HEK293 (cell line): ENCODE data around the gene H3-3A.

Experiments
- CTCF ChIA-PET: fragments of 350-600 bp; formaldehyde crosslinking; extraction: SDS; loops from one replicate; lab custom pipeline; 2021; ENCODE audit warnings: antibody characterized with exemption; lab: Yijun Ruan, JAX
- POLR2A ChIA-PET: fragments of 300-600 bp; formaldehyde crosslinking; extraction: SDS; loops from one replicate; lab custom pipeline; 2020; ENCODE audit warnings: antibody characterized with exemption, inconsistent platforms; lab: Yijun Ruan, JAX
- H3K27ac ChIP-seq: fragments of 200-500 bp; sonication (Bioruptor generic); 2 replicates; pipeline ENCODE4 v1.5.1; 2014; ENCODE audit warnings: low read depth, low read length, control low read depth, inconsistent platforms; ENCODE audit errors: extremely low read depth
- H3K36me3 ChIP-seq, 2 experiments: fragments of 200-500 bp in 1 of 2; sonication (Bioruptor generic) in 1 of 2; 1 replicate in 1 of 2; 2 replicates in 1 of 2; pipeline ENCODE4 v1.5.1; 2014 to 2017; ENCODE audit warnings: inconsistent platforms in 2 of 2, low read length in 2 of 2; ENCODE audit not compliant: control insufficient read depth in 2 of 2, insufficient read depth in 1 of 2
- H3K4me1 ChIP-seq: fragments of 200-500 bp; sonication (Bioruptor generic); 2 replicates; pipeline ENCODE4 v1.5.1; 2014; ENCODE audit warnings: mild to moderate bottlenecking, low read length, inconsistent platforms; ENCODE audit not compliant: control insufficient read depth, insufficient read depth
- H3K4me3 ChIP-seq: 2 replicates; pipeline ENCODE4 v1.5.1; 2011; ENCODE audit warnings: low read depth, mild to moderate bottlenecking, control low read depth, low read length, moderate library complexity
- H3K9me3 ChIP-seq: fragments of 200-500 bp; sonication (Bioruptor generic); 2 replicates; pipeline ENCODE4 v1.5.1; 2014; ENCODE audit warnings: low read depth, low read length, inconsistent platforms; ENCODE audit not compliant: control insufficient read depth, insufficient read depth
- AEBP2 ChIP-seq: fragments of 450-650 bp; formaldehyde crosslinking; IDR thresholded peaks from 2 replicates; pipeline ENCODE4 v1.5.1; 2016; ENCODE audit warnings: missing biosample characterization, missing genetic modification characterization, borderline replicate concordance
- GLIS1 ChIP-seq: fragments of 450-650 bp; formaldehyde crosslinking; IDR thresholded peaks from 2 replicates; pipeline ENCODE4 v1.5.1; 2016; ENCODE audit warnings: missing biosample characterization, missing genetic modification characterization
- PATZ1 ChIP-seq: fragments of 450-650 bp; formaldehyde crosslinking; IDR thresholded peaks from 2 replicates; pipeline ENCODE4 v1.5.1; 2016; ENCODE audit warnings: missing biosample characterization, missing genetic modification characterization
- PBX3 ChIP-seq: sonication (generic); formaldehyde crosslinking; IDR thresholded peaks from 2 replicates; pipeline ENCODE4 v1.8.1; 2022; ENCODE audit warnings: mild to moderate bottlenecking, moderate library complexity, missing genetic modification reagents
- PRDM2 ChIP-seq: fragments of 450-650 bp; formaldehyde crosslinking; IDR thresholded peaks from 2 replicates; pipeline ENCODE4 v1.5.1; 2016; ENCODE audit warnings: missing biosample characterization, missing genetic modification characterization, borderline replicate concordance
- PRDM6 ChIP-seq: fragments of 450-650 bp; formaldehyde crosslinking; IDR thresholded peaks from 2 replicates; pipeline ENCODE4 v1.5.1; 2017; ENCODE audit warnings: missing biosample characterization, missing genetic modification characterization
- SCRT2 ChIP-seq: fragments of 450-650 bp; formaldehyde crosslinking; IDR thresholded peaks from 2 replicates; pipeline ENCODE4 v1.5.1; 2016; ENCODE audit warnings: missing biosample characterization, missing genetic modification characterization
- ZBTB17 ChIP-seq: fragments of 450-650 bp; formaldehyde crosslinking; IDR thresholded peaks from 2 replicates; pipeline ENCODE4 v1.5.1; 2016; ENCODE audit warnings: missing biosample characterization, missing genetic modification characterization
- ZNF114 ChIP-seq: fragments of 450-650 bp; formaldehyde crosslinking; IDR thresholded peaks from 2 replicates; pipeline ENCODE4 v1.5.0; 2017; ENCODE audit warnings: missing biosample characterization, missing genetic modification characterization
- ZNF223 ChIP-seq: fragments of 450-650 bp; formaldehyde crosslinking; IDR thresholded peaks from 2 replicates; pipeline ENCODE4 v1.5.1; 2016; ENCODE audit warnings: missing biosample characterization, missing genetic modification characterization
- ZNF341 ChIP-seq: fragments of 450-650 bp; formaldehyde crosslinking; IDR thresholded peaks from 2 replicates; pipeline ENCODE4; 2016; ENCODE audit warnings: low read depth, missing biosample characterization, missing genetic modification characterization
- ZNF362 ChIP-seq: fragments of 450-650 bp; formaldehyde crosslinking; IDR thresholded peaks from 2 replicates; pipeline ENCODE4 v1.5.1; 2016; ENCODE audit warnings: missing biosample characterization, missing genetic modification characterization
- ZNF513 ChIP-seq: fragments of 450-650 bp; IDR thresholded peaks from 2 replicates; pipeline ENCODE4 v1.5.1; 2018; ENCODE audit warnings: missing biosample characterization, missing genetic modification characterization
- ZNF548 ChIP-seq: fragments of 450-650 bp; formaldehyde crosslinking; IDR thresholded peaks from 2 replicates; pipeline ENCODE4 v1.5.1; 2016; ENCODE audit warnings: missing biosample characterization, missing genetic modification characterization
- ZNF549 ChIP-seq: fragments of 450-650 bp; IDR thresholded peaks from 2 replicates; pipeline ENCODE4 v1.5.1; 2018; ENCODE audit warnings: missing biosample characterization, missing genetic modification characterization, mild to moderate bottlenecking, inconsistent platforms, moderate library complexity
- ZNF585B ChIP-seq: fragments of 450-650 bp; formaldehyde crosslinking; IDR thresholded peaks from 2 replicates; pipeline ENCODE4 v1.5.1; 2016; ENCODE audit warnings: missing biosample characterization, missing genetic modification characterization
- ZNF660 ChIP-seq: fragments of 450-650 bp; IDR thresholded peaks from 2 replicates; pipeline ENCODE4 v1.5.1; 2018; ENCODE audit warnings: missing biosample characterization, mild to moderate bottlenecking, missing genetic modification characterization
- ZNF701 ChIP-seq: fragments of 450-650 bp; formaldehyde crosslinking; IDR thresholded peaks from 2 replicates; pipeline ENCODE4 v1.5.1; 2016; ENCODE audit warnings: missing biosample characterization, missing genetic modification characterization
- ZNF747 ChIP-seq: fragments of 450-650 bp; formaldehyde crosslinking; IDR thresholded peaks from 2 replicates; pipeline ENCODE4 v1.5.1; 2016; ENCODE audit warnings: missing biosample characterization, missing genetic modification characterization
- ZSCAN30 ChIP-seq: fragments of 450-650 bp; IDR thresholded peaks from 2 replicates; pipeline ENCODE4 v1.5.1; 2018; ENCODE audit warnings: missing biosample characterization, mild to moderate bottlenecking, missing genetic modification characterization, moderate library complexity

Gene H3-3A

GRCh38 chr1:226093621-226094020 is 31.1 kb downstream of the H3-3A start:
- H3K27ac ChIP-seq, result no peak overlapping the region
- H3K36me3 ChIP-seq, result peaks cover 0 to 6% of the 10 kb centered on the region in 2 experiments; a peak in 1 of 3 replicates
- H3K9me3 ChIP-seq, result no peaks in the 10 kb centered on the region
- ChIA-PET POLR2A (interaction anchor here (0.6 to 1.6 kb wide), 3 partner anchors 29 to 94 kb away, joined by 3 to 8 read pairs (median 4); partner anchors contain the start of gene SDE2), CTCF (interaction anchor here (0.6 to 3.6 kb wide), 8 partner anchors 10 to 1366 kb away, joined by 3 to 17 read pairs (median 3); no protein-coding TSS in a partner anchor)
- TF ChIP-seq ZNF660 (tag by site-specific recombination) (no peak), ZNF701 (tag by site-specific recombination) (no peak), ZNF548 (tag by site-specific recombination) (no peak), PATZ1 (tag by site-specific recombination) (no peak), ZNF747 (tag by site-specific recombination) (no peak), ZSCAN30 (tag by site-specific recombination) (no peak), AEBP2 (tag by site-specific recombination) (no peak), ZNF585B (tag by site-specific recombination) (no peak), PBX3 (CRISPR knock-in tag) (no peak), ZNF513 (no peak), ZNF362 (tag by site-specific recombination) (no peak), ZNF549 (tag by site-specific recombination) (no peak), PRDM2 (tag by site-specific recombination) (no peak), PRDM6 (tag by site-specific recombination) (no peak), ZNF223 (no peak), GLIS1 (no peak), ZNF114 (tag by site-specific recombination) (no peak), SCRT2 (tag by site-specific recombination) (no peak), ZNF341 (no peak), ZBTB17 (tag by site-specific recombination) (no peak)
- H3K4me3 ChIP-seq, result no peak overlapping the region
- no peaks in the 10 kb centered on the region for H3K4me1 ChIP-seq
